Amygdala (tissue), 56 donors: Measurements from ENCODE around the gene EYS.
"Not testable (repeated sequence)": the region's sequence is repeated elsewhere in the genome, so short reads cannot be mapped to it uniquely, and the experiment has no call there.

ENCODE experiments used
- DNase-seq, 56 donors: peaks; one replicate each; lab custom pipeline; 2025; lab: John Stamatoyannopoulos, UW

EYS gene

DNA sequence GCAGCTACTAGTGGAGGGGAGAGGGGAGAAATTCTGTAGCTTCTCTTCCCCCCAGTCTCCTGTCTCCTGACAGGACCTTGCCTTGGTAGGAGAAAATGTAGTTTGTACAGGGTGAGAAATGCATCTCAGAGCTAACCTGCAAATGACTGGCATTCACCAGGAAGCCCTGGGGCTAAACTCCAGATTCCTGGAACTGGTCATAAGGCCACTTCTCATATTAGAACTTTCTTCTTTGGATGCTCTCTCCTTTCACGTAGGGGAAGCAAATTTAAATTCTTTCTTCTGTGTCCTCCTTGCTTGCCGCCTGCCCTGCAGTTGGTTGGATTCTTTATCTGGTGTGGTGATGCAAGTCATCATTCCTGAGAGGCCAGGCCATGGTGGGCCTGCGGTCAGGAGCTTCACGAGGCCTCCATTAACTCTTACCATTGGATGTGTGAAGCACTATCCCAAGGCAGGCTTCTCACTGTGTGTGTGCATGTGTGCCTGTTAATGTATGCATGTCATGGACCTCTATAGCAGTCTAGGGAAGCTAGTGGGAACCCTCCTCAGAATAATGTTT, 1889.5 kb downstream of the EYS start:
- no peak for DNase-seq

DNA sequence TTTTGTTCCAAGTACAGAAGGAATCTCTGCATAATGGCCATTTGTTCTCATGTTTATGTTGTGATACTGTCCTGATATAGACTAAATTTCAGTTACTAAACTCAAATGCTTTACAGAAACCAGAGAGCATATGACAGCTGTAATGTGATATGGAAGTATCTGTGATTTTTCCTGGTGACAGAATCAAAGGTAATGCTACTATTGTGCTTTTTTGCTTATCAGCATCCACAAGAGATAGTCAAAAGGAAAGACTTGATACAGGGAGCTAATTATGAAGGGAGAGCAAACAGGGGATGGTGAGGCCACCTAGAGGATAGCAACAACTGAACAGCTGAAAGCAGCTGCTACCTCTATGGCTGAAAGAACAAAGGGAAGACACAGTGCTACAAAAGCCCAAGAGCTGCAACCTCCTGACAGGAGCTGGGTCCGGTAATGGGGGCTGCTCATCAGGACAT, 1890.0 kb downstream of the EYS start:
- peak in 1 of 56 donors; percentile 2 for DNase-seq

DNA sequence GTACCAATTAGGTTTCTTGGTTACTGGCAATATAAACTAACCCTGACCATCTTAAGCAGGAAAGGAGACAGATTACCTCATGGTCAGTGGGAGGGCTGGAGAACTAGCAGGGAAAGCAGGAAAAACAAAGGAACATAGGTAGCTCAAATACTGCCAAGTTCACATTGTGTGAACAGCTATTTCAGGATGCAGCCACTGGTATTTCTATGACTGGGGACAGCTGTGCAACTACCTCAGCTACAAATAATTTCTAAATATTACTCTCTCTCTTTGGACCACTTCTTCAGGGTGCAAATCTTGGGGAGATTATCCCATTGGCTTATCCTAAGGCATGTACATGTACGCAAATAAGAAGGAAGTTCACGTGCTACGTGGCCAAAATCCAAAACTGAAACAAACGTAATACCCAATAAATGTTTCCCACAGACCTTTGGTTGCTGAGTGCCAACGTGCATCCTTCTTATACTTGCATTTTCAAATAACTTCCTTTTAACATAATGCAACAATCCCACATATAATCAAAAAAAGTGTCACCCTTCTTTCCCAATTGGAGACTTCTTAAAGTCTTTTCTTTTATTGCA, 1890.5 kb downstream of the EYS start:
- DNase-seq = no peak

DNA sequence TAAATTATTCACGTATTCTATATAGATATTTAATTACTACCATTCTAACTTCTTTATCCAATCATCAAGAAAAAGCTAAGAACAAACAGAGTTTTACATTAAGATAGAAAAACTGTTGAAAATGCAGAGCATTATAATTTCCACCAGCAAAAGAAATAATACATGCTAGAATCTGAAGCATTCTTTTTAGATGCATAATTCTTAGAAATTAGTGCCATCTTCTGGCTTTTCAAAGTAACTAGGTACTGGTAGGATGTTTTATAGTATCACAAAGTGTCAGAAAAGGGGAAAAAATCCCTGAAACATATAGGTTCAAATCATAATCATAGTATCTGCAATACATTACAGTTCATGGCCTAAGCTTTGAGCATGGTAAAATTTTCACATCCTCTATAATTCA, 1892.6 kb downstream of the EYS start:
- DNase-seq = no peak

DNA sequence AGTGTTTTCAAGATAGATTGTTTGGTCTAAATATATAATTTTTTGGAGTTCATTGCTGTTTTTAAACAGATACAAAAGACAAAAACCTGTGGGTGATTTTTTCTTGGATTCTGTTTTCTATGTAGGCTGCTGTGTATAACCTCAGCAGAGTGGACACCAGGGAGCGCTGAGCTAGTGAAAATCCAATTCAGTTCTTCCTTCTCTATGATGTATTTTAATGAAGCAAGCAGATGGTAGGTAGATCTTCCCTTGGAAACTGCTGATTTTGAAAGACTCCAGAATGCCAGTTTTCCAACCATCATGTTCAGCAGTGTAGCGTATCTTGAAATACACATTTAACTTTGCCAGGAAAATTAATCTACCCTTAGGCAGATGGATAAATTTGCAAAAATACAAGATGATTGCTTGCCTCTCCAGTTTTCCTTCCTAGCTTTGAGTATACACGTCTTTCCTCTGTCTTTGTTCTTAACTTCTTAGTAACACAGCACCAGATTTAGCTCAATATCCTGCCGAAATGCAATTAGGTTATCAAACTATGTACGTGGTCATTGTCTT, 1893.4 kb downstream of the EYS start:
- no peak for DNase-seq

DNA sequence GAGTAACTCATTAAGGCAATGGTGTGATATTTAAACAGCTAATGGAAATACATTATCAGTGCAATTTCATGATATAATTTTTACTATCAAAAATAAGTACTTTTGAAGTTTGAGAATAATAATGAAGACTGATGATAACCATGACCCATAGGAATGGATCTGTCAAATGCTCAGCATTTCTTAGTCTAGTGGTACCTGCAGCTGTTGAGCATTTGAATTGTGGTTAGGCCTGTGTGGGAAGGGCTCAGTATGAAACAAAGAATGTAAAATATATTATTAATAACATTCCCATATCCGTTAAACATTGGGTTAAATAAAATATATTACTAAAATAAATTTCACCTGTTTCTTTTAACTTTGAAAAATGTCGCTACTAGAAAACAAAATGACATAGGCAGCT, 1898.5 kb downstream of the EYS start:
- DNase-seq = no peak

DNA sequence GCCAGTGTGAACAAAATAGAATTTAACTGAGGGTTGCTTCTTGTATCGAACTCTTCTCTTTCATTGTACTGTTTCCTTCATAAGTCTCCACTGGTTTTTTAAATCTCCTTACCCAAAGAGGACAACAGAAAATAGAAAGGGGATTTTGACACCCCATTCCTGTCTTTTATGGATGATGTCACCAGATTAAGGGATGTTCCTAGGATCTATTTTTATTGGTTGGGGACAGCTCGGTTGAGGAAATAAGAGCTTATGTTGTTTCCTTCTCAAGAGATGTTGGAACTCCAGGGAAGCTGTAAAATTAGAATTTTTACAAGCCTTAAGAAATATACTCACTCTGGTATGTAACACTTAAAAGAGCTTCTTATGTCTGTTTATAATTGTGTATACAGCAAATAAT, 1900.0 kb downstream of the EYS start:
- DNase-seq = no peak

DNA sequence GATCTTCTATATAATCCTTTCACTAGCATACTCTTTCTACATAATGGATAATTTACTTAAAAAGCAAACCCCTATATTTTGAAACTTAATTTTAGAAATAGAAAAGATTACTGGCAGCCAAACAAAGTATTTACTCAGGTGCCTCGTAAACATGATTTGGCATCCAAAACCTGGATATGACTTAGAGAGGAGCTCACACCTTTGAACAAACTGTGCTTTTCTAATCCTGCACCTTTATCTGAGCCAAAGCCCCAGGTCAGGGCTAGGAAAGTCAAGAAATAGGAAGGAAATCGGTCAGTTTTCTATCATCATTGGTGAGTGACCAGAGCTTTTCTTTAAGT, 1900.5 kb downstream of the EYS start:
- DNase-seq = no peak

DNA sequence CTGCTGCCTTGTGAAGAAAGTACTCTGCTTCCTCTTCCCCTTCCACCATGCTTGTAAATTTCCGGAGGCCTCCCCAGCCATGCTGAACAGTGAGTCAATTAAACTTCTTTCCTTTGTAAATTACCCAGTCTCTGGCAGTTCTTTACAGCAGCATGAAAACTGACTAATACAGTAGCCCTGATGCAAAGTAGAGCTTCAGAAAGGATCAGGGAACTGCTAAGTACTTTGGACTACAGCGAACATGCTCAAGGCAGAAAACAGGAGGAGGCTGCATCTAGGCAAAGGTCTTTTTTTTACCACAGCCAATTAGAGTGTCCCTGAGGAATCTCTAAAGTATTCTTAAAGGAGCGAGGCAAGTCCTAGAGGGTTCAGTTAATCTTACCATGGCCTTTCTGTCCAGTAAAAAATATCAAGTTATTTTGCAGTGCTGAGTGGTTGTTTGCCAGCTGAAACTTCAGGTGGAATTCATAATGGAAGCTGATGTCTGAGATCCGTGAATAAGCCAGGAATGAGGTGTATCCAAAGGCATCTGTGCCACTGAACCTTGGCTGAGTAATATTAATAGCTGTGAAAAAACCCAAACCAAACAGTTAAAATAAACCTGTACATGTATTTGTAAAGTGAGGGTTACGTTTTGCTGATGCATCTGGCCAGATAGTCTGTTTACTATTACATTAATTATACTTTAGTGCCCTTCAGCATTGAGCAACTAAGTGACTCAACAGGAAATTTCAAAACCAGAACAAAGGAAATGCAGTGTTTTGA, 1901.0 kb downstream of the EYS start:
- DNase-seq = no peak

DNA sequence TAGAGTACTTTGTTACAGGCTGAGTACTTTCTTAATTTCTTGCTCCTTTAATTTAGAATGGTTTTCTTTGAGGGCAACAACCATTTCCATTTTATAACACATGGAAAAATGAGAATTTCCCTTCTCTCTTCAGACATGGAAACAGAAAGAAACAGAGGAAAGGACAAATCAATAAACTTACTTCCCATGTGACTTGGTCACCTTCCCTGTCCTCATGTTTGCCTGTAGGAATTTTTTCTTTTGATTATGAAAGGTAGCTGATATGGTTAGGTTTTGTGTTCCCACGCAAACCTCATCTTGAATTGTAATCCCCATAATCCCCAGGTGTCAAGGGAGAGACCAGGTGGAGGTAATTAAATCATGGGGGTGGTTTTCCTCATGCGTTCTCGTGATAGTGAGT, 1901.7 kb downstream of the EYS start:
- DNase-seq = no peak

DNA sequence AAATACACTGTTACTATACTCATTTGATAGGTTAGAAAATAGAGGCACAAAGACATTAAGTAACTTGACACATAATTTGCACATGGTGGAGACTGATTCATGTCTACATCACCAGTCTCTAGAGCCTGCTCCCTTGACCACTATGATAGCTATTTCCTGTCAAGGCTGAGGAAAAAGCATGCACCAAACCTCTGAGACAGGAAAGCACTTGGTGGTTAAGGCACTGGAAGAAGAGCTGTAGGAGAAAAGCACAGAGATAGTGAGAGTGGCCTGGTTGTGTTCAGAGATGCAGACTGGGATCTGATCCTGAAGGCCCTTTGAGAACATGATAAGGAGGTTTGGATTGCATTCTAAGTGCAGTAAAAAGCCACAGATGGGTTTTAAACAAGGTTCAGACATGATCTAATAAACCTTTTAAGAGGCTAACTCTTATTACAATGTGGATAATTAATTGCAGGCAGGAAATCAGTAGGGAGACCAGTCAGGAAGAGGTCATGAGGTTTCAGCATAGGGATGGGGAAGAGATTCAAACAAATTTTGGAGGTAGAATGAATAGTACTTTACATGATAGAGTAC, 1902.6 kb downstream of the EYS start:
- no peak for DNase-seq

DNA sequence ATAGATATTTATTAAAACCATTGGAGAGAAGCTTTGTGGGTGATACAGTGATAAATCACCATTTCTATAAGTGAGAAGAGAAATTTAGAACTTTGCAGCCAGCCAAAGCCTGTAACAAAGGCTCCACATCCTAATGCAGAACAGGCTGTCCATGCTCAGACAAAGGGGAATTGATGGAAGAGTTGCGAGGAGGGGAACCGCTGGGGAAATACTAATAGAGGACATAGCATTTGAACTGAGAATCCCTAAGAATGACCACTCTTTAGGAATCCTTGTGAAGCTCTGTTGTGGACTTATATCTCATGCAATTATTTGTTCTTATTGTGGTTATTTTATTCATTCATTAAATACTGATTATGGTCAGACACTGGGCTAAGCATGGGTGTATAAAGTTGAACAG, 1903.7 kb downstream of the EYS start:
- DNase-seq = peak in 9 of 56 donors; percentile 3 to 37 (median 15)

DNA sequence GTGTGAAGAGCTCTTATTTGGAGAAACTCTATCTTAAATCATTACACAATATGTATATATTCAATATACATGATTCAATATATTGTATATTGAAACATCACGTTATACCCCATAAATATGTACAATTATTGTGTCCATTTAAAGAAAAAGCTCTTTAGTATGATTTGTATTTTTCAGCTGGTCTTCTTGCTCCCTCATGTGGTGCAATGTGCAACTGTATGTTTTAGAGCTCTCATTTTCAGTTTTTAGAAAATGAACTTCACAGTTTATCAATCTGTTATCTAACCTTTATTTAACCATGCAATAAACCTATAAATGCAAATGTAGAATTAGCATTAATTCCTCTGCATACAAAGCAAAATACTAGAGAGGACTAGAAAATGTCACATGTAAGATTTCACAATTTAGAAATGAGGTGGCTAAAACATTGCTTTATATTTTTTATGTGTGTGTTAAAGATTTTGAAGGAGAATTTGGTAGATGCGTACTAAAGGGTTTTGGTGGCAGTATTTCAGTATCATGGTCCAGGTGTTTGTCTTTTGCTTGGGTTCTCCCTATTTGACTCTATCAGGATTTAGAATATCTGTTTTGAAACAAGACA, 1904.3 kb downstream of the EYS start:
- DNase-seq = peak in 2 of 56 donors; percentile 8 to 17

DNA sequence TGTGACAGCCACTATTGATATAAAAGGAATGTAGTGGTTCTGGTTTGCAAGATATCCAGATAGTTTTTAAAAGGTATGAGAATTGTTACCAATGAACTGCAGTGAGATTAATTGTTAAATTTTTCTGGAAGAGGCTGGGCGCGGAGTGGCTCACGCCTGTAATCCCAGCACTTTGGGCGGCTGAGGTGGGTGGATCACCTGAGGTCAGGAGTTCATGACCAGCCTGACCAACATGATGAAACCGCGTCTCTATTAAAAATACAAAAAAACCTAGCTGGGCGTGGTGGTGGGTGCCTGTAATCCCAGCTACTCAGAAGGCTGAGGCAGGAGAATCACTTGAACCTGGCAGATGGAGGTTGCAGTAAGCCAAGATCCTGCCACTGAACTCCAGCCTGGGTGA, 1906.6 kb downstream of the EYS start:
- DNase-seq = not testable (repeated sequence)

DNA sequence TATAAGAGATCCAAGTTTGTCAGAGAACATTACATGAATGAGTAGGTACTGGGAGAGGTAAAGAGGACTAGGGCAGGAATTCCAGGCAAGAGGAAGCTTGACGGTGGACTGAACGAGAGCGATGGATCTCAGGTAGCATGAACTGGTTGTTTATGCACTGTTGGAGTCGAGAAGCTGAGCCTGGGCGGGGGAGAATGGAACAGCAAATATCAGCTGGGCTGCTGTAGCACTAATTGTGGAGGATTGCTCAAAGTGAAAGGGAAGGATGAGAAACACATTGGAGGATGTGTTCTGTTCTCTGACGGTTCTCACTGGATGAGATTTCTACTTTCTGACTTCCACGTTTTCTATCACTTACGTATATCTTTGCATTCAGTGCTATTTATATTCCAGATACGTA, 1907.2 kb downstream of the EYS start:
- DNase-seq = no peak

DNA sequence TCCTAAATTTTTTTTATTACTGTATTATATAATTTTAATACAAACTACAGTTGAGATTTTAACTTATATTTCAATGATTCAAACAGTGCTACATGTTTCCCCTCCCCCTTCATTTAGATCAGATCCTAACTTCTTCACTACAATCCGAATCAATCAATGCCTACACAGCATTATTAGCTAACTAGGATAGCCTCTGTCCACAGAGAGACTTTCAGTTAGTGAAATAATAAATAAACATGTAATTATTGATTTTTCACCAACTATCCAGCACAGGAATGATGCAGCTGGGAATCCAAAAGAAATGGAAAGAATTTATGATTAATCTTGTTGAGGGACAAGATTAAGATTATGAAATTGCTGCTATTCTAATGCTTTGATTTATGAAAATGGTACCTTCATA, 1907.7 kb downstream of the EYS start:
- no peak for DNase-seq

DNA sequence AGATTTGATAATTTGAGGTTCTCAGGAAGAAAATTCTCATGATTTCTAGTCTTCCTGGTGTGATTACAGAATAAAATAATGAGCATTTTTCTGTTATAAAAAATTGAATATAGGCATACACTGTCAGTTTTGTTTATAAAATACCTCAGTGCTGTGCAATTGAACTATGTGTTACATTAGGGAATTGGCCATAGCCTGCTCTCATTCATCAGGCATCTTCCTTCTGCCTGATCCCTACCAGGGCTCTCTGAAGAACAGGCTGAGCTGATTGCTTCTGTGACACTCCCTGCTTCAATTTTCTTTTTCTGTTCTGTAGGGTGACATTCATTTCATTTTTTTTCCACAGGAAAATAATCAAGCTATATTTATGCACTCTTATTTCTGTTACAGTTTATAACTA, 1908.6 kb downstream of the EYS start:
- DNase-seq = no peak

DNA sequence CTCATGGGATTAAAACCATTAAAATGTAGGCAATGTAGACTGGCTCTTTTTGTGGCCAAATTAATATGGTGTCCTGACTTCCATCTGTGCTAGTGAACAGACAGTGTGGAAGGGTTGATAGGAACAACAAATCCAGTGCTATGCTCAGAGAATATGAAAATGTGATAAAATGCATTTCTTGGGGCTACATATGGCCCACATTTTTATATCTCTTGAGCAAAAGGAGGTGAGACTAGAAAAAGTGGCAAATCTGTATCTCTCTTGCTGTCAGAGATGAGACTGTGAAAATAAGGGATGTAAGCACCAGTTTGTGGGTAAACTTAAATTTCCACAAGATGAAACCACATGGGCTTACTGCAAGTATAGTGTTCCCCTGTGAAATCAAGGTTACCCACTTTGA, 1909.3 kb downstream of the EYS start:
- DNase-seq = no peak

DNA sequence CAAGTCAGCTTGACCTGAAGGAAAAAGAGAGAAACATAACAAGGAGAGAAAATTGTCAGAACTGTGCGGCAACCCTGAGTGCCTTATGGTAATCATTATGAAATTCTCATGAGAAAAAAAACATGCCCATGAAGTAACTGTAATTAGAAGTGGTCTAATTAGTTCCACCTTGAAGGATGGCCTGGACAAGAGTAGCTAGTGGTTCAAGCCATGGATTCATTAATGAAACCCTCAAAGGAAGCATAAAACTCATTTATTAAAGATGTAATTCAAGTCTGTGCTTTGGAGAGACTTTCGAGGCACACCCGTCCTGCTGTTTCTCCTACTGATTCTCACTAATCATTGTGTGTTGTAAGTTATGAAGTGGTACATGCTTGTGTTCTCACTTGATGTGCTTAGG, 1911.2 kb downstream of the EYS start:
- DNase-seq = no peak

DNA sequence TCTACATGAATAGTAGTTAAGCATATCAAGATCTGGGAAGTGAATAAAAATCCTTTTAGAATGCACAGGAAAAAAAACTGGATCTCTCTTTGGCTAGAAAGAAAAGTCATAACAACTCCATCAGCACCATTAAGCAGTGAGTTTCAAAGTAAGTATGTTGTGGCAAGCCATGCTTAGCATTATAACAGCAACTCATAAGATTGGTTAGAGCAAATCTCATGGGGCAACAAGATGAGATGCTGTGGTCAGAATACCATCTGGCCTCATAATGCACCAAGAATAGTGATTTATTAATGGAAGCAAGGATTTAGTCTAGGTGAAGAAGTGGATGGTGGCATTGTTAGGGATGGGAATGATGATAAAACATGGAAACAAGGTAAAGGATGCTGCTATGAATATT, 1912.0 kb downstream of the EYS start:
- DNase-seq = no peak

DNA sequence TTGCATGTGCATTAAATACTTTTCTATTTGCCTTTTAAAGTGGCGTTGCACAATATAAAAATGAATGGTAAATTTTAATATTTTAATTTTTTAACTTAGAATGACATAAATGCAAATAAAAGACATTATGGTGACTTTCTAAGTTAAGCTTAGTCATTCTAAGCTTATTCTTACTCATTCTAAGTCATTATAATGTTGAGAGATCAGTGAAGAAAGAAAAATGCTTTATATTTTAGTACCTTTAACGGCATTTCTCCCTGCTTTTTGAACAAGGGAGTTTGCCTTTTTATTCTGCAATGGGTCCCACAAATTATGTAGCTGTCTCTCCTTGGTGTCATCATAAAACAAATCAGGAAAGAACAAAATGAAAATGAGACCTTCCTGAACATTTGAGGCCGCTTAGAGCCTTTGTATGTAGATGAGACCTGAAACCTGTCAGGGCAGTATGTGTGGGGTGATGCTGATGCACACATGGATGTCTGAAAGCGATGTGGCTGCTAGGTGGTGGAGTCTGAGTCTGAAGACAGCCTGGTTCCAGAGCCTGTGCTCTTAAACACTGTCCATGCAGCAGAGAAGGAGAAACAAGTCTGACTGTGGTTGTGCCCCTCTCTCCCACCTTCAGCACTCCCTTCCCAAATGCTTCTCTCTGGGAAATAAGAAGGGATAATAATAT, 1913.4 kb downstream of the EYS start:
- DNase-seq = no peak
